A549 (cell line): ENCODE measurements around the gene CDCA7L. TPM values are rescaled to one million over a fixed set of nuclear protein-coding genes. Genes with fewer than 3 reads are reported as not detected.
A peak's percentile ranks its signal among the peaks of the same experiment; 100 is the strongest.

Experiments used
- ATAC-seq, 2 experiments: fragments of 200-7000 bp in 1 of 2; fragments of >200 bp in 1 of 2; cut with Nextera tagmentation in 1 of 2; cut with Tn5 transposase in 1 of 2; 3 replicates each; pipeline versions ENCODE4 v1.8.0 to v1.9.1; 2018 to 2020; ENCODE audit warnings: mild to moderate bottlenecking in 1 of 2, moderate library complexity in 1 of 2
- CTCF ChIA-PET: fragments of 300-600 bp; sonication (Branson Sonifier 250); formaldehyde crosslinking; extraction: SDS; loops from one replicate; lab custom pipeline; 2021; ENCODE audit warnings: antibody characterized with exemption, inconsistent platforms; lab: Yijun Ruan, JAX
- POLR2A ChIA-PET: fragments of 350-600 bp; formaldehyde crosslinking; extraction: SDS; loops from one replicate; lab custom pipeline; 2021; ENCODE audit warnings: antibody characterized with exemption, inconsistent platforms; lab: Yijun Ruan, JAX
- DNase-seq, 2 experiments: peaks; one replicate each; pipeline versions ENCODE4 v3.0.0 to v3.0.0-alpha.2; 2011 to 2016; ENCODE audit warnings: low read depth in 1 of 2, low spot score in 1 of 2
- FAIRE-seq: peaks from 2 replicates; lab custom pipeline; 2011; peaks lifted over from hg19 to GRCh38; lab: Jason Lieb, UNC
- H3K27ac ChIP-seq, 2 experiments: fragments of >200 bp; sonication (Bioruptor Twin); formaldehyde crosslinking; 3 replicates each; pipeline ENCODE4 v1.5.1; 2016 to 2017
- H3K4me1 ChIP-seq: fragments of >200 bp; sonication (Bioruptor Twin); formaldehyde crosslinking; 3 replicates; pipeline ENCODE4 v1.6.1; 2016
- H3K4me2 ChIP-seq: fragments of >200 bp; sonication (Bioruptor Twin); formaldehyde crosslinking; 3 replicates; pipeline ENCODE4 v1.6.1; 2016
- H3K4me3 ChIP-seq: fragments of >200 bp; sonication (Bioruptor Twin); formaldehyde crosslinking; 3 replicates; pipeline ENCODE4 v1.5.1; 2016
- H3K9me3 ChIP-seq: fragments of >200 bp; sonication (Bioruptor Twin); formaldehyde crosslinking; 3 replicates; pipeline ENCODE4 v1.6.1; 2016
- BHLHE40 ChIP-seq: IDR thresholded peaks from 2 replicates; pipeline ENCODE4 v1.6.1; 2012; ENCODE audit warnings: low read depth, low read length, inconsistent platforms
- CEBPB ChIP-seq, 2 experiments: fragments of >200 bp in 1 of 2; sonication (Bioruptor Twin) in 1 of 2; formaldehyde crosslinking in 1 of 2; IDR thresholded peaks; 2 replicates each; pipeline ENCODE4 v1.6.1; 2012 to 2016
- E2F6 ChIP-seq: IDR thresholded peaks from 2 replicates; pipeline ENCODE4 v1.6.1; 2012; ENCODE audit warnings: low read depth, borderline replicate concordance
- EHF ChIP-seq: fragments of 250-450 bp; sonication (Bioruptor Pico); IDR thresholded peaks from 2 replicates; pipeline ENCODE4 v1.5.0; 2020; ENCODE audit warnings: mild to moderate bottlenecking
- EHMT2 ChIP-seq: fragments of 200-600 bp; sonication (generic); IDR thresholded peaks from 2 replicates; pipeline ENCODE4 v1.6.1; 2016; ENCODE audit warnings: antibody characterized with exemption, low read depth, mild to moderate bottlenecking, moderate library complexity
- ESRRA ChIP-seq: fragments of 150-350 bp; IDR thresholded peaks from 2 replicates; pipeline ENCODE4 v1.6.1; 2014; ENCODE audit warnings: mild to moderate bottlenecking, low read length, borderline replicate concordance
- FOSL2 ChIP-seq, 2 experiments: fragments of 450-650 bp in 1 of 2; fragments of >200 bp in 1 of 2; sonication (Bioruptor Twin) in 1 of 2; formaldehyde crosslinking; IDR thresholded peaks; 2 replicates each; pipeline versions ENCODE4 v1.5.0 to v1.6.1; 2016 to 2020; ENCODE audit warnings: mild to moderate bottlenecking in 1 of 2, moderate library complexity in 1 of 2
- FOXS1 ChIP-seq: fragments of 250-450 bp; sonication (Bioruptor Pico); IDR thresholded peaks from 2 replicates; pipeline ENCODE4 v1.5.0; 2020; ENCODE audit warnings: mild to moderate bottlenecking, moderate library complexity
- HEYL ChIP-seq: fragments of 250-450 bp; sonication (Bioruptor Pico); IDR thresholded peaks from 2 replicates; pipeline ENCODE4 v1.8.0; 2021; ENCODE audit warnings: mild to moderate bottlenecking, moderate library complexity
- HOXA7 ChIP-seq: fragments of 250-450 bp; sonication (Bioruptor Pico); IDR thresholded peaks from 2 replicates; pipeline ENCODE4 v1.5.0; 2020; ENCODE audit warnings: mild to moderate bottlenecking, moderate library complexity
- HOXB13 ChIP-seq: fragments of 250-450 bp; sonication (Bioruptor Pico); IDR thresholded peaks from 2 replicates; pipeline ENCODE4 v1.5.0; 2020; ENCODE audit warnings: low read depth, mild to moderate bottlenecking, moderate library complexity
- HOXB5 ChIP-seq: fragments of 250-450 bp; sonication (Bioruptor Pico); IDR thresholded peaks from 2 replicates; pipeline ENCODE4 v1.5.0; 2020; ENCODE audit warnings: mild to moderate bottlenecking, moderate library complexity
- JUNB ChIP-seq: fragments of >200 bp; sonication (Bioruptor Twin); formaldehyde crosslinking; IDR thresholded peaks from 2 replicates; pipeline ENCODE4 v1.6.1; 2016
- PHF8 ChIP-seq: fragments of 200-600 bp; sonication (generic); IDR thresholded peaks from 2 replicates; pipeline ENCODE4 v1.6.1; 2016; ENCODE audit warnings: low read depth, mild to moderate bottlenecking, antibody characterized with exemption, moderate library complexity, borderline replicate concordance
- POLR2A ChIP-seq: IDR thresholded peaks from 2 replicates; pipeline ENCODE4 v1.6.1; 2012; ENCODE audit warnings: mild to moderate bottlenecking, low read length
- RCOR1 ChIP-seq: fragments of 150-350 bp; IDR thresholded peaks from 2 replicates; pipeline ENCODE4 v1.6.1; 2014; ENCODE audit warnings: antibody characterized with exemption, low read length, low read depth
- REST ChIP-seq: fragments of 200-600 bp; sonication (generic); IDR thresholded peaks from 2 replicates; pipeline ENCODE4 v1.6.1; 2016; ENCODE audit warnings: antibody characterized with exemption, mild to moderate bottlenecking, moderate library complexity
- TP53 ChIP-seq: fragments of 250-450 bp; sonication (Bioruptor Pico); IDR thresholded peaks from 2 replicates; pipeline ENCODE4 v1.5.0; 2021; ENCODE audit warnings: mild to moderate bottlenecking, moderate library complexity
- WGBS: methylation state at CpG from one replicate; pipeline ENCODE4 v1.1.6; 2017; ENCODE audit errors: missing lambda C conversion rate; 5-methylcytosine and 5-hydroxymethylcytosine counted together
- polyA plus RNA-seq, 4 experiments: library from polyadenylated mRNA; depleted of rRNA in 3 of 4; stranded (reverse); fragments of >200 nt; fragmentation: RNase III in 1 of 4; extraction: RNeasy Plus Mini Kit Qiagen cat#74134 plus additional on column Dnase treatment in 1 of 4; gene quantifications; 2 replicates in 3 of 4; 3 replicates in 1 of 4; pipeline ENCODE4 v1.2.3, GENCODE V29; 2011 to 2017
- TF ChIP-seq, protein P1 (sequence below): fragments of 150-350 bp; IDR thresholded peaks from 2 replicates; pipeline ENCODE4 v1.6.1; 2014; ENCODE audit warnings: low read depth, mild to moderate bottlenecking, low read length
- TF ChIP-seq, protein P2 (sequence below): IDR thresholded peaks from 2 replicates; pipeline ENCODE4 v1.6.1; 2012
- TF ChIP-seq, protein P3 (sequence below): fragments of >200 bp; sonication (Bioruptor Twin); formaldehyde crosslinking; IDR thresholded peaks from 2 replicates; pipeline ENCODE4 v1.6.1; 2016

CDCA7L gene
- polyA plus RNA-seq, 2 of the 4 experiments (the other 2 are of a cell fraction), result 20.8 to 27.8 TPM

DNA sequence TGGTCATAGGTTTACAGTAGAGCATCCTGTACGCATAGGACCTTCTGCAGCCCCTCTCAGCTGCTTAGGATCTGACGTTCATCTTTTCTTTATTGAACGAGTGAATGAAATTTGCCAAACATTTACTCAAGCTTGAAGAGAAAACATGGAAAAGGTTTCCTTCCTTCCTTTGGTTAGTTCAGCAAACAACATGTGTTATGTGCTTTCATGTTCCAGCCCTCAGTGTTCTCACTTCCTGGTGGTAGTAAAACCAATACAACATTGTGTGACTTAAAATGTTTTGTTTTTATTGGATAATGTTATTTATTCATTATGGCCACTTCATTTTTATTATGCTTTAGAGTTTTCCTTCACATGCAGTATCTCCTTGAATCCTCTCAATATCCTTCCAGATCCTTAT lies 1.4 kb upstream of the CDCA7L start:
- ATAC-seq, result no peak

GRCh38 chr7:21946222-21946709 lies 567 bp upstream of the CDCA7L start:
- ChIA-PET CTCF (interaction anchor here (1.4 kb wide), 1 partner anchor 17 kb away, joined by 3 read pairs; no protein-coding TSS in a partner anchor), POLR2A (interaction anchor here (1.2 kb wide), 1 partner anchor 518 kb away, joined by 3 read pairs; the partner anchor contains the start of gene SP4)

More for the DNA sequence above, 1.4 kb upstream of the CDCA7L start:
- WGBS, result 54% methylated on average over 3 of the region's 3 CpGs
- peaks cover 4% of the 10 kb centered on the region; the same call in 2 of the 3 replicates for H3K4me1 ChIP-seq
- H3K27ac ChIP-seq, result no peak overlapping the region
- POLR2A ChIA-PET, result no interaction called here
- FAIRE-seq, result no peak
- no peak overlapping the region for H3K4me3 ChIP-seq
- no peak overlapping the region for H3K4me2 ChIP-seq
- no peak for TF ChIP-seq EHMT2
- TF ChIP-seq RCOR1, result no peak
- no peak for TF ChIP-seq HEYL (CRISPR knock-in tag)
- no peak for TF ChIP-seq HOXA7 (CRISPR knock-in tag)
- TF ChIP-seq POLR2A, result no peak
- TF ChIP-seq CEBPB (IDR thresholded peaks at IDR 0.05), result no peak
- TF ChIP-seq EHF (CRISPR knock-in tag), result no peak
- TF ChIP-seq TP53, result no peak
- TF ChIP-seq, protein P1, sequence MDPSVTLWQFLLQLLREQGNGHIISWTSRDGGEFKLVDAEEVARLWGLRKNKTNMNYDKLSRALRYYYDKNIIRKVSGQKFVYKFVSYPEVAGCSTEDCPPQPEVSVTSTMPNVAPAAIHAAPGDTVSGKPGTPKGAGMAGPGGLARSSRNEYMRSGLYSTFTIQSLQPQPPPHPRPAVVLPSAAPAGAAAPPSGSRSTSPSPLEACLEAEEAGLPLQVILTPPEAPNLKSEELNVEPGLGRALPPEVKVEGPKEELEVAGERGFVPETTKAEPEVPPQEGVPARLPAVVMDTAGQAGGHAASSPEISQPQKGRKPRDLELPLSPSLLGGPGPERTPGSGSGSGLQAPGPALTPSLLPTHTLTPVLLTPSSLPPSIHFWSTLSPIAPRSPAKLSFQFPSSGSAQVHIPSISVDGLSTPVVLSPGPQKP, result no peak
- no peak for TF ChIP-seq HOXB13 (CRISPR knock-in tag)
- TF ChIP-seq ESRRA, result no peak
- TF ChIP-seq E2F6, result no peak
- TF ChIP-seq, protein P2, sequence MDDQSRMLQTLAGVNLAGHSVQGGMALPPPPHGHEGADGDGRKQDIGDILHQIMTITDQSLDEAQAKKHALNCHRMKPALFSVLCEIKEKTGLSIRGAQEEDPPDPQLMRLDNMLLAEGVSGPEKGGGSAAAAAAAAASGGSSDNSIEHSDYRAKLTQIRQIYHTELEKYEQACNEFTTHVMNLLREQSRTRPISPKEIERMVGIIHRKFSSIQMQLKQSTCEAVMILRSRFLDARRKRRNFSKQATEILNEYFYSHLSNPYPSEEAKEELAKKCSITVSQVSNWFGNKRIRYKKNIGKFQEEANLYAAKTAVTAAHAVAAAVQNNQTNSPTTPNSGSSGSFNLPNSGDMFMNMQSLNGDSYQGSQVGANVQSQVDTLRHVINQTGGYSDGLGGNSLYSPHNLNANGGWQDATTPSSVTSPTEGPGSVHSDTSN, result no peak
- TF ChIP-seq, protein P3, sequence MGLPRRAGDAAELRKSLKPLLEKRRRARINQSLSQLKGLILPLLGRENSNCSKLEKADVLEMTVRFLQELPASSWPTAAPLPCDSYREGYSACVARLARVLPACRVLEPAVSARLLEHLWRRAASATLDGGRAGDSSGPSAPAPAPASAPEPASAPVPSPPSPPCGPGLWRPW, result no peak
- TF ChIP-seq PHF8, result no peak
- no peak for TF ChIP-seq HOXB5 (CRISPR knock-in tag)
- DNase-seq, result no peak
- H3K9me3 ChIP-seq, result no peaks in the 10 kb centered on the region
- CTCF ChIA-PET, result interaction anchor here (1.4 kb wide), 1 partner anchor 16 kb away, joined by 3 read pairs; no protein-coding TSS in a partner anchor

DNA sequence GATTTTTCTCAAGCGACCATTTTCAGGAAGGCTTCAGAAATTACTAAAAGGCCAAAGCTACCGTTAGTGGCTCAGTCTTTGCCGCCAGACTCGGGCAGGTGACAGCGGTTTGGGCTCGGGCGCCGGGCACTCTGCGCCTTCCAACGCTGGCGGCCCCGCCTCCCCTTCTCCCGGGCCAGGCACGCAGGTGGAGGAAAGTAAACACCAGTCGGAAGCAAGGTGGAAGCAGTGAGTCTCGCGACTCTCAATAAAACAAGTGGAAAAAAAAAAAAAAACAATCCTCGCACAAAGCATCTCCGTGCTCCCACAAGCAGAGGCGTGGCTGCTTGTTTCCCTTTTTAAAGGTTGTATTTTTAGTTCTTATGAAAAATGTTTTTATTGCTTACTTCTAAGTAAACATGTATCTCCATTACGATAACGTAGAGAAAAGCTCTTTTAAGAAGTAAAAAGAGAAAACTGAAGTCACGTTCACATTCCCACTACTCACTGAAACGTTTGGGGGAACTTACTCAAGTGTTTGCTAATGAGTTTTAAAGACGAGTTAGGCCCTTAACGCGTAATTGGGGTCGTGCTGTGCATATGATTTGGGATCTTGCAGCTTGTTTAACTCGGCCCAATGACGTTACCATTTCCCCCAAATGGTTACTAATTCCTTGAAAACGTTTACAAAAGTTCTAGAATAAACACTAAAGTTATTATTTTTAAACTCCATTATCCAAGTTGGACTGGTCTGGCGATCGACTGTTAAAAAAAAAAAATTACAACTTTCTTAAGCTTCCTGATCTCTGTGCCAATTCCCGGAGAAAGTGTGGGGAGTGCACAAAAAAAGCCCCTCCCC lies 864 bp downstream of the CDCA7L start:
- H3K27ac ChIP-seq, result peak overlapping the region; percentile 73 to 92
- H3K4me3 ChIP-seq, result peak overlapping the region; percentile 56
- WGBS, result 5% methylated on average over 34 of the region's 34 CpGs
- H3K9me3 ChIP-seq, result no peaks in the 10 kb centered on the region
- H3K4me1 ChIP-seq, result peaks cover 4% of the 10 kb centered on the region; the same call in 2 of the 3 replicates
- DNase-seq (peak; percentile 12 to 16), FAIRE-seq (no peak)
- TF ChIP-seq JUNB (no peak), REST (no peak), BHLHE40 (no peak)
- TF ChIP-seq, all 56 proteins: peak for 0
- no peak for ATAC-seq
- CTCF ChIA-PET, result interaction anchor here (0.6 to 1.4 kb wide), 7 partner anchors 9 to 312 kb away, joined by 3 to 4 read pairs (median 3); no protein-coding TSS in a partner anchor
- POLR2A ChIA-PET, result interaction anchor here (0.9 to 1.2 kb wide), 4 partner anchors 138 to 518 kb away, joined by 3 to 4 read pairs (median 4); partner anchors contain the start of gene SP4
- peak overlapping the region; percentile 85 for H3K4me2 ChIP-seq

More at GRCh38 chr7:21946222-21946709, 567 bp upstream of the CDCA7L start:
- 20% methylated on average over 7 of the region's 8 CpGs for WGBS
- ATAC-seq, result peak in 1 of 2 experiments; percentile 8; a peak in 3 of 6 replicates
- Histone ChIP-seq H3K4me3 (peak overlapping the region; percentile 56), H3K4me1 (peaks cover 4% of the 10 kb centered on the region; the same call in 2 of the 3 replicates), H3K4me2 (peak overlapping the region; percentile 85), H3K9me3 (no peaks in the 10 kb centered on the region), H3K27ac (peak overlapping the region; percentile 73 to 92)
- DNase-seq, result peak in 1 of 2 experiments; percentile 6
- TF ChIP-seq FOSL2 (IDR thresholded peaks at IDR 0.05), result no peak
- 0 out of 2 replicates have a peak, but pooled peaks have one; percentile 1 for TF ChIP-seq FOSL2 (CRISPR knock-in tag; IDR thresholded peaks at IDR 0.05)
- no peak for TF ChIP-seq FOXS1
- FAIRE-seq, result no peak
